Stomach (tissue), 4 donors: ENCODE measurements around the gene SYT2.

Source experiments
- EP300 ChIP-seq: sonication (generic); formaldehyde crosslinking; IDR thresholded peaks from one replicate; pipeline ENCODE4 v1.6.1; 2017; ENCODE audit warnings: antibody characterized with exemption
- POLR2A ChIP-seq, 4 donors: fragments of 450-650 bp; IDR thresholded peaks; one replicate each; pipeline ENCODE4 v1.6.1; 2016; ENCODE audit warnings: antibody characterized with exemption in 4 of 4, control low read depth in 2 of 4, mild to moderate bottlenecking in 1 of 4, moderate library complexity in 1 of 4
- TF ChIP-seq, protein P1 (sequence below), 7 experiments: fragments of 450-650 bp in 4 of 7; fragments of 200-600 bp in 3 of 7; sonication (generic) in 3 of 7; IDR thresholded peaks; one replicate each; pipeline ENCODE4 v1.5.1; 2016 to 2019; ENCODE audit warnings: antibody characterized with exemption in 7 of 7, control low read depth in 2 of 7, mild to moderate bottlenecking in 1 of 7

GRCh38 chr1:202708456-202709275 is 1.6 kb downstream of the SYT2 start:
- TF ChIP-seq, protein P1, sequence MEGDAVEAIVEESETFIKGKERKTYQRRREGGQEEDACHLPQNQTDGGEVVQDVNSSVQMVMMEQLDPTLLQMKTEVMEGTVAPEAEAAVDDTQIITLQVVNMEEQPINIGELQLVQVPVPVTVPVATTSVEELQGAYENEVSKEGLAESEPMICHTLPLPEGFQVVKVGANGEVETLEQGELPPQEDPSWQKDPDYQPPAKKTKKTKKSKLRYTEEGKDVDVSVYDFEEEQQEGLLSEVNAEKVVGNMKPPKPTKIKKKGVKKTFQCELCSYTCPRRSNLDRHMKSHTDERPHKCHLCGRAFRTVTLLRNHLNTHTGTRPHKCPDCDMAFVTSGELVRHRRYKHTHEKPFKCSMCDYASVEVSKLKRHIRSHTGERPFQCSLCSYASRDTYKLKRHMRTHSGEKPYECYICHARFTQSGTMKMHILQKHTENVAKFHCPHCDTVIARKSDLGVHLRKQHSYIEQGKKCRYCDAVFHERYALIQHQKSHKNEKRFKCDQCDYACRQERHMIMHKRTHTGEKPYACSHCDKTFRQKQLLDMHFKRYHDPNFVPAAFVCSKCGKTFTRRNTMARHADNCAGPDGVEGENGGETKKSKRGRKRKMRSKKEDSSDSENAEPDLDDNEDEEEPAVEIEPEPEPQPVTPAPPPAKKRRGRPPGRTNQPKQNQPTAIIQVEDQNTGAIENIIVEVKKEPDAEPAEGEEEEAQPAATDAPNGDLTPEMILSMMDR (IDR thresholded peaks at IDR 0.05): no peak
- TF ChIP-seq POLR2A (IDR thresholded peaks at IDR 0.05): no peak
- TF ChIP-seq EP300: no peak
